Neutrophil (primary cell): ENCODE data around the gene RIN3.

Experiments
- H3K27ac ChIP-seq: fragments of 200-600 bp; sonication (generic); 2 replicates; pipeline ENCODE4 v1.5.1; 2016; ENCODE audit warnings: mild to moderate bottlenecking, moderate library complexity
- H3K27me3 ChIP-seq: fragments of 200-600 bp; sonication (generic); 2 replicates; pipeline ENCODE4 v1.6.0; 2016; ENCODE audit warnings: mild to moderate bottlenecking
- H3K36me3 ChIP-seq: fragments of 200-600 bp; sonication (generic); 2 replicates; pipeline ENCODE4 v1.5.1; 2017
- H3K4me1 ChIP-seq, 2 experiments: fragments of 200-600 bp in 1 of 2; sonication (generic) in 1 of 2; 1 replicate in 1 of 2; 2 replicates in 1 of 2; pipeline versions ENCODE4 v1.5.1 to v1.6.1; 2013 to 2016; ENCODE audit warnings: low read depth in 1 of 2, low read length in 1 of 2, mild to moderate bottlenecking in 1 of 2, moderate library complexity in 1 of 2; ENCODE audit not compliant: control insufficient read depth in 1 of 2, insufficient read depth in 1 of 2
- H3K4me3 ChIP-seq, 2 experiments: fragments of 200-600 bp in 1 of 2; sonication (generic) in 1 of 2; 1 replicate in 1 of 2; 2 replicates in 1 of 2; pipeline ENCODE4 v1.5.1; 2013 to 2016; ENCODE audit warnings: low read depth in 1 of 2, low read length in 1 of 2, mild to moderate bottlenecking in 1 of 2, moderate library complexity in 1 of 2
- H3K9me3 ChIP-seq: fragments of 200-600 bp; sonication (generic); 2 replicates; pipeline ENCODE4 v1.5.1; 2016
- TF ChIP-seq, protein P1 (sequence below): fragments of 200-600 bp; sonication (generic); IDR thresholded peaks from 2 replicates; pipeline ENCODE4 v1.5.1; 2016; ENCODE audit warnings: antibody characterized with exemption

RIN3 gene

DNA sequence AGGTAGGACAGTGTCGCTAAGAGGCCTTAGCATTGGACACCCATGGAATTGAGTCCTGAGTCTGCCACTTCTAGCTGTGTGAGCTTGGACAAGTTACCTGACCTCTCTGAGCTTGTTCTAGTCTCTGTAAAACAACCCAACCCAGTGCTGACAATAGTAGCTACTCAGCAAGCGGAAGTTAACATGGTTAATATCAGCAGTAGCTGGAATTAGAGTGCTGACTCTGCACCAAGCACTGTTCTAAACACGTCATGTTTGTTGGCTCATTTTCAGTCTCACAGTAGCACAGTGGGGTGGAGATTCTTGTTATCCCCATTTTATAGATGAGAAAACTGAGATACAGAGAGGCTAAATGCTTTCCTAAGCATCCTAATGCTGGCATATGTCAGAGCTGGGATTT is 47.5 kb upstream of the RIN3 start:
- H3K4me3 ChIP-seq, result no peak overlapping the region
- peak overlapping the region; percentile 71 for H3K27ac ChIP-seq
- no peaks in the 10 kb centered on the region for H3K27me3 ChIP-seq
- peaks cover 33 to 43% of the 10 kb centered on the region in 2 experiments for H3K4me1 ChIP-seq
- H3K9me3 ChIP-seq, result no peaks in the 10 kb centered on the region
- TF ChIP-seq, protein P1, sequence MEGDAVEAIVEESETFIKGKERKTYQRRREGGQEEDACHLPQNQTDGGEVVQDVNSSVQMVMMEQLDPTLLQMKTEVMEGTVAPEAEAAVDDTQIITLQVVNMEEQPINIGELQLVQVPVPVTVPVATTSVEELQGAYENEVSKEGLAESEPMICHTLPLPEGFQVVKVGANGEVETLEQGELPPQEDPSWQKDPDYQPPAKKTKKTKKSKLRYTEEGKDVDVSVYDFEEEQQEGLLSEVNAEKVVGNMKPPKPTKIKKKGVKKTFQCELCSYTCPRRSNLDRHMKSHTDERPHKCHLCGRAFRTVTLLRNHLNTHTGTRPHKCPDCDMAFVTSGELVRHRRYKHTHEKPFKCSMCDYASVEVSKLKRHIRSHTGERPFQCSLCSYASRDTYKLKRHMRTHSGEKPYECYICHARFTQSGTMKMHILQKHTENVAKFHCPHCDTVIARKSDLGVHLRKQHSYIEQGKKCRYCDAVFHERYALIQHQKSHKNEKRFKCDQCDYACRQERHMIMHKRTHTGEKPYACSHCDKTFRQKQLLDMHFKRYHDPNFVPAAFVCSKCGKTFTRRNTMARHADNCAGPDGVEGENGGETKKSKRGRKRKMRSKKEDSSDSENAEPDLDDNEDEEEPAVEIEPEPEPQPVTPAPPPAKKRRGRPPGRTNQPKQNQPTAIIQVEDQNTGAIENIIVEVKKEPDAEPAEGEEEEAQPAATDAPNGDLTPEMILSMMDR, result no peak
- H3K36me3 ChIP-seq, result no peaks in the 10 kb centered on the region

DNA sequence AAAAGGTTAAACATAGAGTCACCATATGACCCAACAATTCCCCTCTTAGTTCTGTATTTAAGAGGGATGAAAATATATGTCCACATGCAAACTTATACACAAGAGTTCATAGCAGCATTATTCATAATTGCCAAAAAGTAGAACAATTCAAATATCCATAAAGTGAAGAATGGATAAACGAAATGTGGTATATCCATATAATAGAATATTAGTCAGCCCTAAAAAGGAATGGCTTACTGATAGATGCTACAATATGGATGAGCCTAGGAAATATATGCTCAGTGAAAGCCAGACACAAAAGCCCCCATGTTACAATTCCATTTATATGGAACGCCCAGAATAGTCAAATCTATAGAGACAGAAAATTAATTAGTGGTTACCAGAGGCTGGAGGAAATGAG is 44.1 kb upstream of the RIN3 start:
- Histone ChIP-seq H3K9me3 (no peaks in the 10 kb centered on the region), H3K27me3 (no peaks in the 10 kb centered on the region), H3K4me3 (no peak overlapping the region), H3K4me1 (peaks cover 36 to 49% of the 10 kb centered on the region in 2 experiments), H3K36me3 (no peaks in the 10 kb centered on the region), H3K27ac (no peak overlapping the region)
- TF ChIP-seq, protein P1, result no peak

DNA sequence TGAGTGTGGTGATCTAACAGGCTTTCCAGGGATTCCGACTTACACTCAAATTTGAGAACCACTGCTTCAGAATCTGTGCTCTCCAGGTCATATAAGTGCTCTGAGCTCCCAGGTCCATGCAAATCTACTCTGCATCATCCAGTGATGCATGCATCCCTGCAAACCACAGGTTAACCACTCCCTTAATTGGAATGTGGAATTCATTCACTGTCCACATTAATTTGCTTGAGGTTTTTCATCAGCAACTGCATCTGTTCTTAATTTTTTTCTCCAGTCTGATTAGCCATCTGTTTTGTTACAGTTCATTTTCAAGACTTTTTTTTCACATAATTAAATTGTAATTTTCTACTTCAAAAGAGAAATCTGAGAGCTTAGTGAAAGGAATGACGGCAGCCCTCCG is 43.4 kb upstream of the RIN3 start:
- Histone ChIP-seq H3K4me3 (no peak overlapping the region), H3K4me1 (peaks cover 38 to 47% of the 10 kb centered on the region in 2 experiments), H3K36me3 (no peaks in the 10 kb centered on the region), H3K27ac (no peak overlapping the region), H3K27me3 (no peaks in the 10 kb centered on the region), H3K9me3 (no peaks in the 10 kb centered on the region)
- TF ChIP-seq, protein P1, result no peak

DNA sequence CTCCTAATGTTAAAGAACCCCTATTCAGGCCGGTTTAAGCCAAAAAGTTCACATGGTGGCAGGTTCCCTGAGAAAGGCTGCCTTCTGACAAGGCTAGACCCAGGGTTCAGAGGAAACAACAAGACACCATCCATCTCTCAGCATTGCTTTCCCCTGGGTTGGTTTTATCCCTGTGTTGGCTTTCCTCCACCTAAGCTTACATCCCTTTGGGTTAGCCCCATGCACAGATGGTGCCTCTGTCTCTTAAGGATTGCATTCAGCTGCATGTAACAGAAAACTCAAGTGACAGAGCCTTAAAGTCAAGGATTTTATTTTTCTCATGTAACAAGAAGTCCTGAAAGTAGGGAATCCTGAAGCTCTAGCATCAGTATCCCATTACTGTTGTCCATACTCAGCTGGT is 42.8 kb upstream of the RIN3 start:
- Histone ChIP-seq H3K4me3 (no peak overlapping the region), H3K36me3 (no peaks in the 10 kb centered on the region), H3K27ac (no peak overlapping the region), H3K27me3 (no peaks in the 10 kb centered on the region), H3K9me3 (no peaks in the 10 kb centered on the region), H3K4me1 (peaks cover 39 to 47% of the 10 kb centered on the region in 2 experiments)
- TF ChIP-seq, protein P1, result no peak

DNA sequence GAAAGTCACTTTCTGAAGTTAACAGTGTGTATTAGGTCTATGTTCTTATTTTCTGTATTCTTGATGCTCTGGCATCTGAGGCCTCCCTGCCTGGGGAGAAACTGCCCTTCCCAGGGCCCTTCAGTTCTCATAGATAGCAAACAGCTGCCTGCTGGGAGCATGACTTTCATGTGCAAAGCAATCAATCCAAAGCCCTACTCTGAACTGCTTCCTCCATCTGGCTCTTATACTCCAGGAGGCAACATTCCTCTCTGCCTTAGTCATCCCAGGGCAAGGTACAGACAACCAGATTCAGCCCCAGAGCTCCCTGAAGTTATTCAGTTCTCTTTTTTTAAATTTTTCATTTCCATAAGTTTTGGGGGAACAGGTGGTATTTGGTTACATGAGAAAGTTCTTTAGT is 41.7 kb upstream of the RIN3 start:
- Histone ChIP-seq H3K27me3 (no peaks in the 10 kb centered on the region), H3K27ac (peak overlapping the region; percentile 79), H3K4me3 (no peak overlapping the region), H3K36me3 (no peaks in the 10 kb centered on the region), H3K9me3 (no peaks in the 10 kb centered on the region), H3K4me1 (peaks cover 46 to 50% of the 10 kb centered on the region in 2 experiments)
- TF ChIP-seq, protein P1, result no peak

DNA sequence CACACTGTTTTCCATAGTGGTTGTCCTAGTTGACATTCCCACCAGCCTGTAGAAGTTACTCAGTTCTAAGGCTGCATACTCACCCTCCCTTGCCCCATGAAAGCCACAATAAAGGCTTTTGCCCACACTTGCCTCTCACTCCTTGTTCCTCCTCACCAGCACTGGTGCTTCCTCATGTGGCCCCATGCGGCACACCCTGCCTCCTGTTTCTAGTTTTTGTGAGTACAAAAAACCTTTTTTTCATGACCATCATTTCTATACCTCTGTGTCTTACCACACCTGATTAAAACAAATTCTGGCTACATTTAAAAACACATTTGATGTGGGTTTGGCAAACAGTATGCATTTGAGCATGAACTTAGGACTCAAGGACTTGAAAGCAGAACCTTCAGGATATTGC is 40.7 kb upstream of the RIN3 start:
- H3K27ac ChIP-seq, result peak overlapping the region; percentile 79
- TF ChIP-seq, protein P1, result no peak
- no peaks in the 10 kb centered on the region for H3K9me3 ChIP-seq
- H3K36me3 ChIP-seq, result no peaks in the 10 kb centered on the region
- no peaks in the 10 kb centered on the region for H3K27me3 ChIP-seq
- peaks cover 46 to 50% of the 10 kb centered on the region in 2 experiments for H3K4me1 ChIP-seq
- peak overlapping the region; percentile 11 to 13 for H3K4me3 ChIP-seq
